Measurements from ENCODE around the gene TSSK6.

TSSK6 gene

GRCh38 chr19:19493841-19494546 lies 21.4 kb downstream of the TSSK6 start:
- no peaks in the 10 kb centered on the region for H3K36me3 ChIP-seq (ENCODE audit: insufficient read depth)

GRCh38 chr19:19492026-19492610 lies 23.2 kb downstream of the TSSK6 start:
- Histone ChIP-seq H3K4me1 (ENCODE audit: low read depth, poor library complexity, severe bottlenecking) (peaks cover 7% of the 10 kb centered on the region), H3K4me3 (IDR thresholded peaks at IDR 0.05; ENCODE audit: insufficient read depth, low read depth, low read length) (no peak overlapping the region), H2AFZ (ENCODE audit: low read depth) (no peak overlapping the region), H3K36me3 (ENCODE audit: insufficient read depth) (no peaks in the 10 kb centered on the region), H3K79me2 (ENCODE audit: insufficient read depth, low read depth) (no peaks in the 10 kb centered on the region), H4K20me1 (ENCODE audit: insufficient read depth) (0 out of 2 replicates have a peak, but pooled peaks cover 3% of the 10 kb centered on the region), H3K27me3 (ENCODE audit: insufficient read depth, low read depth) (no peaks in the 10 kb centered on the region), H3K4me2 (no peak overlapping the region), H3K9ac (no peak overlapping the region), H3K27ac (no peak overlapping the region)
- no peak for TF ChIP-seq CTCF (conservative IDR thresholded peaks at IDR 0.05; ENCODE audit: low read depth, low read length)

More at GRCh38 chr19:19493841-19494546, 21.4 kb downstream of the TSSK6 start:
- Histone ChIP-seq H3K4me1 (ENCODE audit: low read depth, poor library complexity, severe bottlenecking) (peaks cover 2% of the 10 kb centered on the region), H3K4me3 (IDR thresholded peaks at IDR 0.05; ENCODE audit: insufficient read depth, low read depth, low read length) (no peak overlapping the region), H3K27ac (no peak overlapping the region), H3K27me3 (ENCODE audit: insufficient read depth, low read depth) (no peaks in the 10 kb centered on the region), H3K9ac (no peak overlapping the region), H3K4me2 (no peak overlapping the region), H2AFZ (ENCODE audit: low read depth) (no peak overlapping the region), H4K20me1 (ENCODE audit: insufficient read depth) (0 out of 2 replicates have a peak, but pooled peaks cover 3% of the 10 kb centered on the region), H3K79me2 (ENCODE audit: insufficient read depth, low read depth) (no peaks in the 10 kb centered on the region)
- TF ChIP-seq CTCF (conservative IDR thresholded peaks at IDR 0.05; ENCODE audit: low read depth, low read length), result no peak

GRCh38 chr19:19491321-19492025 lies 23.9 kb downstream of the TSSK6 start:
- Histone ChIP-seq H3K4me2 (no peak overlapping the region), H4K20me1 (ENCODE audit: insufficient read depth) (0 out of 2 replicates have a peak, but pooled peaks cover 3% of the 10 kb centered on the region), H3K36me3 (ENCODE audit: insufficient read depth) (no peaks in the 10 kb centered on the region), H3K27ac (no peak overlapping the region), H3K27me3 (ENCODE audit: insufficient read depth, low read depth) (no peaks in the 10 kb centered on the region), H3K4me1 (ENCODE audit: low read depth, poor library complexity, severe bottlenecking) (peaks cover 7% of the 10 kb centered on the region), H3K79me2 (ENCODE audit: insufficient read depth, low read depth) (no peaks in the 10 kb centered on the region), H3K9ac (no peak overlapping the region), H3K4me3 (IDR thresholded peaks at IDR 0.05; ENCODE audit: insufficient read depth, low read depth, low read length) (no peak overlapping the region), H2AFZ (ENCODE audit: low read depth) (no peak overlapping the region)
- no peak for TF ChIP-seq CTCF (conservative IDR thresholded peaks at IDR 0.05; ENCODE audit: low read depth, low read length)

GRCh38 chr19:19490214-19490968 lies 25.0 kb downstream of the TSSK6 start:
- Histone ChIP-seq H3K36me3 (ENCODE audit: insufficient read depth) (no peaks in the 10 kb centered on the region), H3K27ac (no peak overlapping the region), H3K27me3 (ENCODE audit: insufficient read depth, low read depth) (no peaks in the 10 kb centered on the region), H3K4me1 (ENCODE audit: low read depth, poor library complexity, severe bottlenecking) (peaks cover 7% of the 10 kb centered on the region), H3K9ac (no peak overlapping the region), H4K20me1 (ENCODE audit: insufficient read depth) (0 out of 2 replicates have a peak, but pooled peaks cover 3% of the 10 kb centered on the region), H3K4me3 (IDR thresholded peaks at IDR 0.05; ENCODE audit: insufficient read depth, low read depth, low read length) (no peak overlapping the region), H3K4me2 (no peak overlapping the region), H3K79me2 (ENCODE audit: insufficient read depth, low read depth) (no peaks in the 10 kb centered on the region), H2AFZ (ENCODE audit: low read depth) (no peak overlapping the region)
- TF ChIP-seq CTCF (conservative IDR thresholded peaks at IDR 0.05; ENCODE audit: low read depth, low read length), result peak; percentile 77

Data from KMS-11 (cell line).